IPS-18a (cell line): ENCODE data around the gene FAM151B.
"Not testable (repeated sequence)": the region's sequence is repeated elsewhere in the genome, so short reads cannot be mapped to it uniquely, and the experiment has no call there.

Source experiments
- H3K27ac ChIP-seq: one replicate; pipeline ENCODE4 v1.5.1; 2013; ENCODE audit warnings: low read length
- H3K27me3 ChIP-seq: one replicate; pipeline ENCODE4 v1.6.1; 2013; ENCODE audit warnings: mild to moderate bottlenecking, low read length; ENCODE audit not compliant: control insufficient read depth, insufficient read depth
- H3K36me3 ChIP-seq: one replicate; pipeline ENCODE4 v1.6.1; 2013; ENCODE audit warnings: low read depth, low read length; ENCODE audit not compliant: control insufficient read depth
- H3K4me1 ChIP-seq: one replicate; pipeline ENCODE4 v1.6.1; 2013; ENCODE audit warnings: low read depth, low read length; ENCODE audit not compliant: control insufficient read depth
- H3K4me3 ChIP-seq: one replicate; pipeline ENCODE4 v1.5.1; 2013; ENCODE audit warnings: low read length
- H3K9ac ChIP-seq: one replicate; pipeline ENCODE4 v1.6.1; 2013; ENCODE audit warnings: mild to moderate bottlenecking, low read length, moderate library complexity
- H3K9me3 ChIP-seq: one replicate; pipeline ENCODE4 v1.6.1; 2013; ENCODE audit warnings: low read depth, low read length; ENCODE audit not compliant: control insufficient read depth

The FAM151B gene

GRCh38 chr5:80480354-80480753, 7.5 kb upstream of the FAM151B start:
- no peaks in the 10 kb centered on the region for H3K27me3 ChIP-seq
- peaks cover 5% of the 10 kb centered on the region for H3K4me1 ChIP-seq
- no peak overlapping the region for H3K9ac ChIP-seq
- H3K9me3 ChIP-seq = peaks cover 2% of the 10 kb centered on the region
- peaks cover 3% of the 10 kb centered on the region for H3K36me3 ChIP-seq
- no peak overlapping the region for H3K27ac ChIP-seq
- H3K4me3 ChIP-seq = no peak overlapping the region

GRCh38 chr5:80481019-80481893, 6.6 kb upstream of the FAM151B start:
- H3K36me3 ChIP-seq = peaks cover 3% of the 10 kb centered on the region
- no peak overlapping the region for H3K27ac ChIP-seq
- H3K27me3 ChIP-seq = no peaks in the 10 kb centered on the region
- H3K9ac ChIP-seq = no peak overlapping the region
- no peak overlapping the region for H3K4me3 ChIP-seq
- peaks cover 5% of the 10 kb centered on the region for H3K4me1 ChIP-seq
- peaks cover 2% of the 10 kb centered on the region for H3K9me3 ChIP-seq

GRCh38 chr5:80482578-80482977, 5.3 kb upstream of the FAM151B start:
- H3K27ac ChIP-seq = no peak overlapping the region
- H3K27me3 ChIP-seq = peaks cover 6% of the 10 kb centered on the region
- no peak overlapping the region for H3K4me3 ChIP-seq
- H3K36me3 ChIP-seq = peaks cover 3% of the 10 kb centered on the region
- peaks cover 2% of the 10 kb centered on the region for H3K9me3 ChIP-seq
- H3K9ac ChIP-seq = no peak overlapping the region
- peaks cover 5% of the 10 kb centered on the region for H3K4me1 ChIP-seq

DNA sequence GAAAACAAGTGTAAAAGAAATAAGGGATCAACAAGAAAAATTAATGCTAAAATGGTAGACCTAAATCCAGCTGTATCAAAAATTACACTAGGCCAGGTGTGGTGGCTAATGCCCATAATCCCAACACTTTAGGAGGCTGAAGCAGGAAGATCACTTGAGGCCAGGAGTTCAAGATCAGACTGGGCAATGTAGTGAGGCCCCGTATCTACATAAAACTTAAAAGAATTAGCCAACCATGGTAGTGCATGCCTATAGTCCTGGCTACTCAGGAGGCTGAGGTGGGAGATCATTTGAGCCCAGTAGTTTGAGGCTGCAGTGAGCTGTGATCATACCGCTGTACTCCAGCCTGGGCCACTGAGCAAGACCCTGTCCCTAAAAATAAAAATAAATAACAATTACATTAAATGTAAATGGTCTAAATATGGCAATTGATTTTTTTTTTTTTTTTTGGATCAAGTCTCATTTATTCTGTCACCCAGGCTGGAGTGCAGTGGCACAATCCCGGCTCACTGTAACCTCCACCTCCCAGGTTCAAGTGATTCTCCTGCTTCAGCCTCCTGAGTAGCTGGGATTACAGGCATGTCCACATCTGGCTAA, 4.2 kb upstream of the FAM151B start:
- H3K36me3 ChIP-seq = peaks cover 3% of the 10 kb centered on the region
- H3K4me3 ChIP-seq = no peak overlapping the region

GRCh38 chr5:80487444-80487828, 464 bp upstream of the FAM151B start:
- H3K36me3 ChIP-seq = peaks cover under 1% of the 10 kb centered on the region
- H3K9me3 ChIP-seq = peaks cover 2% of the 10 kb centered on the region
- peak overlapping the region; percentile 74 for H3K4me3 ChIP-seq
- H3K4me1 ChIP-seq = peaks cover 13% of the 10 kb centered on the region
- peak overlapping the region; percentile 47 for H3K9ac ChIP-seq
- no peak overlapping the region for H3K27ac ChIP-seq
- peaks cover 6% of the 10 kb centered on the region for H3K27me3 ChIP-seq

More for the DNA sequence above, 4.2 kb upstream of the FAM151B start:
- H3K27ac ChIP-seq = no peak overlapping the region
- peaks cover 5% of the 10 kb centered on the region for H3K4me1 ChIP-seq
- H3K9me3 ChIP-seq = peaks cover 2% of the 10 kb centered on the region
- H3K27me3 ChIP-seq = peaks cover 6% of the 10 kb centered on the region
- no peak overlapping the region for H3K9ac ChIP-seq

GRCh38 chr5:80491296-80491695, 3.4 kb downstream of the FAM151B start:
- H3K27ac ChIP-seq = no peak overlapping the region
- peaks cover 28% of the 10 kb centered on the region for H3K4me1 ChIP-seq
- no peaks in the 10 kb centered on the region for H3K9me3 ChIP-seq
- H3K9ac ChIP-seq = no peak overlapping the region
- H3K36me3 ChIP-seq = no peaks in the 10 kb centered on the region
- H3K27me3 ChIP-seq = peaks cover 6% of the 10 kb centered on the region
- H3K4me3 ChIP-seq = no peak overlapping the region

GRCh38 chr5:80492741-80493140, 4.8 kb downstream of the FAM151B start:
- H3K27me3 ChIP-seq = no peaks in the 10 kb centered on the region
- peak overlapping the region; percentile 22 for H3K9ac ChIP-seq
- H3K36me3 ChIP-seq = no peaks in the 10 kb centered on the region
- no peak overlapping the region for H3K4me3 ChIP-seq
- H3K9me3 ChIP-seq = no peaks in the 10 kb centered on the region
- peak overlapping the region; percentile 47 for H3K27ac ChIP-seq
- H3K4me1 ChIP-seq = peaks cover 32% of the 10 kb centered on the region

- H3K27me3 ChIP-seq, H3K36me3 ChIP-seq, H3K9me3 ChIP-seq, H3K4me3 ChIP-seq: not testable (repeated sequence)
- Histone ChIP-seq H3K4me1 (peaks cover 32% of the 10 kb centered on the region), H3K27ac (peak overlapping the region; percentile 47), H3K9ac (peak overlapping the region; percentile 22)
These were observed 5.5 kb downstream of the FAM151B start for GRCh38 chr5:80493443-80493842.

DNA sequence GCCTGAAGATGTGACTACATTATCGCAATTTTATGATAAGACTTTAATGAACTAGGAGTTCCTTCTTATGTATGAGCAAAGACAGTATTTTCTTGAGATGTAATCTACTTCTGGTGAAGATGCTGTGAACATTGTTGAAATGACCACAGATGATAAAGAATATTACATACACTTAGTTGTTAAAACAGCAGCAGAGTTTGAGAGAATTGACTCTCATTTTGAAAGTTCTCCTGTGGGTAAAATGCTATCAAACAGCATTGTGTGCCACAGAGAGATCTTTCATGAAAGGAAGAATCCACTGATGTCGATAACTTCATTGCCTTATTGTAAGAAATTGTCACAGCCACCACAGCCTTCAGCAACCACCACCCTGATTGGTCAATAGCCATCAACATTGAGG, 8.0 kb downstream of the FAM151B start:
- Histone ChIP-seq H3K4me3 (no peak overlapping the region), H3K27me3 (no peaks in the 10 kb centered on the region), H3K9ac (no peak overlapping the region), H3K4me1 (peaks cover 26% of the 10 kb centered on the region), H3K27ac (no peak overlapping the region), H3K36me3 (no peaks in the 10 kb centered on the region), H3K9me3 (no peaks in the 10 kb centered on the region)

DNA sequence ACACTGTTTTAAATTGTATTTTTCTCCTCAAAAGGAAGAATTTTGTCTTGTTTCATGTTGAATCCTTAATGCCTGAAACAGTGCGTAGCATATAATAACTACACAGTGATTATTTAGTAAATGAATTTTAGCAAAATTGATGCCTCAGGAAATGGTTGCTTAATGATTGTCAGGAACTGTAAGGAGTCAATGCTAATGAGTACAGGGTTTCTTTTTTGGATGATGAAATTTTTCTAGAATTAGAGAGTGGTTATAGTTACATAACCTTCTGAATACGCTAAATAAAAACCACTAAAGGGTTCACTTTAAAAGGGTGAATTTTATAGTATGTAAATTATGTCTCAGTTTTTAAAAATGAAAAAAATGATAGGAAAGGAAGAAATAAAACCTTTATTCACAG, 14.9 kb downstream of the FAM151B start:
- no peak overlapping the region for H3K27ac ChIP-seq
- H3K4me1 ChIP-seq = peaks cover 6% of the 10 kb centered on the region
- no peaks in the 10 kb centered on the region for H3K36me3 ChIP-seq
- H3K27me3 ChIP-seq = no peaks in the 10 kb centered on the region
- H3K9me3 ChIP-seq = no peaks in the 10 kb centered on the region
- no peak overlapping the region for H3K4me3 ChIP-seq
- H3K9ac ChIP-seq = no peak overlapping the region

DNA sequence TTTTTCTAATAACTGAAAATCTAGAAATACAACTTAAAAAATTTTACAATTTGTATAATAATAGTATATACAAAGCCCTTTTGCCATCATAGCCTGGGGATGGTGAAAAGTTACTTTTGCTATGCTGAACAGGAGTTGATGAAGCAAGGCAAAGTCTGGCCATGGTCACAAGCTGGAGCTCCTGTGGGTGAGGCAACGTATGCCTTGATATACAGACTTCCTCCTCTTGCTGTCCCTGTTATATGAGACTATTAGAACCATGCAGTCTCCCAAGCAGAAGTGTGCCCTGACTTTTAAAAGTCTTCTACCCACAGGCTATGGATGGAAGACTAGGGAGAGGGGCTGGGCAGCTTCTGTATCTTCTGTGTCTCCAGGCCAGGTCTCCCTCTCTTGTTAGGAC, 15.7 kb downstream of the FAM151B start:
- H3K4me3 ChIP-seq = no peak overlapping the region
- H3K4me1 ChIP-seq = peaks cover 4% of the 10 kb centered on the region
- H3K27ac ChIP-seq = no peak overlapping the region
- H3K9me3 ChIP-seq = no peaks in the 10 kb centered on the region
- no peaks in the 10 kb centered on the region for H3K27me3 ChIP-seq
- no peak overlapping the region for H3K9ac ChIP-seq
- no peaks in the 10 kb centered on the region for H3K36me3 ChIP-seq

- H3K36me3 ChIP-seq = no peaks in the 10 kb centered on the region
- no peaks in the 10 kb centered on the region for H3K4me1 ChIP-seq
These were observed 16.9 kb downstream of the FAM151B start for GRCh38 chr5:80504833-80505232.

More at GRCh38 chr5:80504833-80505232, 16.9 kb downstream of the FAM151B start:
- Histone ChIP-seq H3K9me3 (no peaks in the 10 kb centered on the region), H3K4me3 (no peak overlapping the region), H3K27me3 (no peaks in the 10 kb centered on the region), H3K9ac (no peak overlapping the region), H3K27ac (no peak overlapping the region)
